Tibial nerve (tissue), 4 donors: ENCODE data around the gene GRIFIN. TPM values are rescaled to one million over a fixed set of nuclear protein-coding genes. Genes with fewer than 3 reads are reported as not detected.

Experiments used
- DNase-seq, 2 donors: peaks; one replicate each; pipeline ENCODE4 v3.0.0-alpha.2; 2019; ENCODE audit warnings: low spot score in 2 of 2
- H3K27ac ChIP-seq, 4 donors: fragments of 200-600 bp; sonication (generic) in 3 of 4; one replicate each; pipeline ENCODE4 v1.5.1; 2017 to 2019; ENCODE audit warnings: mild to moderate bottlenecking in 1 of 4
- H3K27me3 ChIP-seq, 2 donors: fragments of 200-600 bp; sonication (generic) in 1 of 2; one replicate each; pipeline versions ENCODE4 v1.5.1 to v1.6.0; 2017 to 2019
- H3K36me3 ChIP-seq, 3 donors: fragments of 200-600 bp; sonication (generic); one replicate each; pipeline ENCODE4 v1.5.1; 2018 to 2019
- H3K4me1 ChIP-seq, 4 donors: fragments of 200-600 bp; sonication (generic) in 3 of 4; one replicate each; pipeline ENCODE4 v1.5.1; 2017 to 2019
- H3K4me3 ChIP-seq, 4 donors: fragments of 200-600 bp; sonication (generic) in 3 of 4; one replicate each; pipeline ENCODE4 v1.5.1; 2017 to 2019; ENCODE audit warnings: mild to moderate bottlenecking in 1 of 4, moderate library complexity in 1 of 4
- H3K9me3 ChIP-seq, 4 donors: fragments of 200-600 bp; sonication (generic) in 3 of 4; one replicate each; pipeline ENCODE4 v1.5.1; 2017 to 2019
- EP300 ChIP-seq, 2 donors: sonication (generic); formaldehyde crosslinking; IDR thresholded peaks; one replicate each; pipeline ENCODE4 v1.6.1; 2017; ENCODE audit warnings: antibody characterized with exemption in 2 of 2, mild to moderate bottlenecking in 1 of 2
- POLR2A ChIP-seq, 2 donors: fragments of 450-650 bp; IDR thresholded peaks; one replicate each; pipeline ENCODE4 v1.6.1; 2017; ENCODE audit warnings: antibody characterized with exemption in 2 of 2, mild to moderate bottlenecking in 2 of 2, moderate library complexity in 2 of 2
- WGBS, 2 donors: methylation state at CpG; one replicate each; pipeline ENCODE4 v1.1.5; 2018; 5-methylcytosine and 5-hydroxymethylcytosine counted together
- total RNA-seq, 4 donors: library from RNA; depleted of rRNA; stranded (reverse); fragments of >200 nt; gene quantifications; one replicate each; pipeline ENCODE4 v1.1.0, GENCODE V29; 2016
- TF ChIP-seq, protein P1 (sequence below), 5 experiments: fragments of 200-600 bp in 3 of 5; fragments of 450-650 bp in 2 of 5; sonication (generic) in 3 of 5; IDR thresholded peaks; one replicate each; pipeline ENCODE4 v1.5.1; 2016 to 2019; ENCODE audit warnings: antibody characterized with exemption in 5 of 5, mild to moderate bottlenecking in 3 of 5, moderate library complexity in 2 of 5

GRIFIN gene
- total RNA-seq, 4 donors from 2014 or later = not detected

DNA sequence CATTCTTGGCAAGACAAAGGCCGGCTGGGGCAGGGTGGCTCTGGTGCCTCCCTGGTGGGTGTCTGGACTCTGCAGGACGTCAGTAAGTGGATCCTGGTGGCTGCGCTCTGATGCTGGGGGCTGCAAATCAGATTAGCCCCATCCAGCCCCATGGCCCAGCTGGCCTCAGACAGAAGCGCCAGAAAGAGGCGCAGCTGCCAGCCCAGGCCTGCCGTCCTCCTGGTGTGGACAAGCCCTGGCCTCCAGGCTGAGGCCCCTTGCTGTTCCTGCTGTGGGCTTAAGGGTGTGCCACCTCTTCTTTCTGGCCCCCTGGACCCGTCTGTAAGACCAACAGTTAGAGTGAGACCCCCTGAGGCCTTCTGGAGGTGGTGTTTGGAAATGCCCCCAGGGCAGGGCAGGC lies 37.5 kb upstream of the GRIFIN start:
- Histone ChIP-seq H3K9me3 (no peaks in the 10 kb centered on the region), H3K27me3 (no peaks in the 10 kb centered on the region), H3K4me3 (no peak overlapping the region), H3K27ac (no peak overlapping the region), H3K36me3 (no peaks in the 10 kb centered on the region), H3K4me1 (peaks cover 0 to 53% (median 31%) of the 10 kb centered on the region in 4 donors)
- DNase-seq = no peak
- TF ChIP-seq POLR2A (IDR thresholded peaks at IDR 0.05) (no peak), EP300 (IDR thresholded peaks at IDR 0.05) (no peak)
- TF ChIP-seq, protein P1, sequence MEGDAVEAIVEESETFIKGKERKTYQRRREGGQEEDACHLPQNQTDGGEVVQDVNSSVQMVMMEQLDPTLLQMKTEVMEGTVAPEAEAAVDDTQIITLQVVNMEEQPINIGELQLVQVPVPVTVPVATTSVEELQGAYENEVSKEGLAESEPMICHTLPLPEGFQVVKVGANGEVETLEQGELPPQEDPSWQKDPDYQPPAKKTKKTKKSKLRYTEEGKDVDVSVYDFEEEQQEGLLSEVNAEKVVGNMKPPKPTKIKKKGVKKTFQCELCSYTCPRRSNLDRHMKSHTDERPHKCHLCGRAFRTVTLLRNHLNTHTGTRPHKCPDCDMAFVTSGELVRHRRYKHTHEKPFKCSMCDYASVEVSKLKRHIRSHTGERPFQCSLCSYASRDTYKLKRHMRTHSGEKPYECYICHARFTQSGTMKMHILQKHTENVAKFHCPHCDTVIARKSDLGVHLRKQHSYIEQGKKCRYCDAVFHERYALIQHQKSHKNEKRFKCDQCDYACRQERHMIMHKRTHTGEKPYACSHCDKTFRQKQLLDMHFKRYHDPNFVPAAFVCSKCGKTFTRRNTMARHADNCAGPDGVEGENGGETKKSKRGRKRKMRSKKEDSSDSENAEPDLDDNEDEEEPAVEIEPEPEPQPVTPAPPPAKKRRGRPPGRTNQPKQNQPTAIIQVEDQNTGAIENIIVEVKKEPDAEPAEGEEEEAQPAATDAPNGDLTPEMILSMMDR (IDR thresholded peaks at IDR 0.05) = no peak
- WGBS, 2 donors = 55 to 90% methylated on average over 2 to 4 of the region's 7 CpGs

DNA sequence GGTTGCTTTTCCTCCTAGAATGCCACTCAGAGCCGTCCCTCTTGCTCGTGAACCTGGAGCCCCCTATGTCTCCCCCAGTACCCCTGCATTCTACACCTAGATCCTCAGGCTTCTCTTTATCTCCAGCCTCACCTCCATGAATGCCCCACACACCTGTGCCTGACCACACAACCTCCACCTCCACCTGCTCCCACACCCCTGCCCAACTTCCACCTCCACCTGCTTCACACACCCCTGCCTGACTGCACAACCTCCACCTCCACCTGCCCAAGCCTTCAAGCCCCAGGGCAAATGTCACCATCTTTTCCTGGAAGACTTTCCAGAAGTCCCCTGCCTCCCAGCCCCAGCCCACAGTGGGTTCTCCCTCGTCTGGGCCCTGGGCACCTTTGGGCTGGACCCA lies 36.5 kb upstream of the GRIFIN start:
- Histone ChIP-seq H3K4me3 (no peak overlapping the region), H3K9me3 (no peaks in the 10 kb centered on the region), H3K4me1 (peaks cover 0 to 53% (median 29%) of the 10 kb centered on the region in 4 donors), H3K36me3 (no peaks in the 10 kb centered on the region), H3K27me3 (no peaks in the 10 kb centered on the region), H3K27ac (no peak overlapping the region)
- TF ChIP-seq EP300 (IDR thresholded peaks at IDR 0.05) (no peak), POLR2A (IDR thresholded peaks at IDR 0.05) (no peak)
- TF ChIP-seq, protein P1 (IDR thresholded peaks at IDR 0.05) = no peak
- DNase-seq = no peak
- WGBS, 2 donors = 81 to 91% methylated on average over 3 of the region's 3 CpGs

DNA sequence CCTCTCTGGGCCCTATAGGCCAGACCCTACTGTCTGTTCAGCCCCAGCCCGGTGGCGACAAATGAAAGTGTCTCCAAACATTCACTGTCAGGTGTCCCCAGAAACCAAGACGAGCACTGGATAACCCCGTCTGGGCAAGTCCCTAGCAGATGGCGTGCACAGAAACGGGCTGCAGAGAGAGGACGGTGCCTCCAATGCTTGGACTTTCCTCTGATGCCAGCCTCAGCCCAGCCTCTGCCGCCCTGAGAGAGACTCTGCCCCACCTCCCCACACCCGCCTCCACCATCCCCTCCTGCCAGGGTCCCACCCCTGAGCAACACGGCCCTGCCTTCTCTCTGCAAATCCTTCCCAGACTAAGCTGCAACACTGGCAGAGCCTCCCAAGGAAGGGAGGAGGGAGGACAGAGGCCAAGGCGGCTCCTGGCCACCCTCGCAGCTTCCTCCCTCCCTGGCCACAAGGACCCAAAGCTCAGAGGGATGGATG lies 36.0 kb upstream of the GRIFIN start:
- WGBS, 2 donors = 24 to 56% methylated on average over 4 to 12 of the region's 12 CpGs
- no peak for DNase-seq
- no peaks in the 10 kb centered on the region for H3K27me3 ChIP-seq
- H3K36me3 ChIP-seq = no peaks in the 10 kb centered on the region
- peaks cover 0 to 49% (median 29%) of the 10 kb centered on the region in 4 donors for H3K4me1 ChIP-seq
- TF ChIP-seq POLR2A (IDR thresholded peaks at IDR 0.05) (no peak), EP300 (IDR thresholded peaks at IDR 0.05) (no peak)
- TF ChIP-seq, protein P1 (IDR thresholded peaks at IDR 0.05) = no peak
- no peak overlapping the region for H3K4me3 ChIP-seq
- no peaks in the 10 kb centered on the region for H3K9me3 ChIP-seq
- H3K27ac ChIP-seq = peak overlapping the region in 1 of 4 donors; percentile 85

DNA sequence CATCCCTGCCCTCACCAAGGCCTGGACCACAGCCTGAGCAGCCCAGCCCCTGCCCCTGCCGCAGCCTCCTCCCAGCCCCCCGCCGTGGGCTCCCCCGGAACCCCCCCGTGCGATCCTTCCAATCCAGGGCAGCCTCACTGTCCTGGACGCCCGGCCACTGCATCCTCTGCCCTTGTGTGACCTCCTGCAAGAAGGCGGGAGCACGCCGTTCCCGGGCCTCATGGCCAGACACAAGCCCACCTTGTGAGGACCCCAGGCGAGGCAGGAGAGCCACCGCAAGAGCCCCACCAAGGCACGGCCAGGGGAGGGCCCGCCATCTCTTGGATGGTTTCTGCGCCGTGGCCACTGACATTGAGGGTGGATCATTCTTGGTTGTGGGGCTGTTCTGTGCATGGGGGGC lies 35.6 kb upstream of the GRIFIN start:
- no peaks in the 10 kb centered on the region for H3K9me3 ChIP-seq
- no peak for DNase-seq
- peak overlapping the region in 2 of 4 donors; percentile 22 to 85 for H3K27ac ChIP-seq
- peak overlapping the region in 1 of 4 donors; percentile 27 for H3K4me3 ChIP-seq
- WGBS, 2 donors = 59% methylated on average over 15 of the region's 18 CpGs; no CpG with 5 or more reads in 1 of the 2 donors
- H3K4me1 ChIP-seq = peaks cover 0 to 46% (median 29%) of the 10 kb centered on the region in 4 donors
- H3K27me3 ChIP-seq = no peaks in the 10 kb centered on the region
- H3K36me3 ChIP-seq = no peaks in the 10 kb centered on the region
- TF ChIP-seq POLR2A (IDR thresholded peaks at IDR 0.05) (no peak), EP300 (IDR thresholded peaks at IDR 0.05) (no peak)
- TF ChIP-seq, protein P1 (IDR thresholded peaks at IDR 0.05) = no peak

DNA sequence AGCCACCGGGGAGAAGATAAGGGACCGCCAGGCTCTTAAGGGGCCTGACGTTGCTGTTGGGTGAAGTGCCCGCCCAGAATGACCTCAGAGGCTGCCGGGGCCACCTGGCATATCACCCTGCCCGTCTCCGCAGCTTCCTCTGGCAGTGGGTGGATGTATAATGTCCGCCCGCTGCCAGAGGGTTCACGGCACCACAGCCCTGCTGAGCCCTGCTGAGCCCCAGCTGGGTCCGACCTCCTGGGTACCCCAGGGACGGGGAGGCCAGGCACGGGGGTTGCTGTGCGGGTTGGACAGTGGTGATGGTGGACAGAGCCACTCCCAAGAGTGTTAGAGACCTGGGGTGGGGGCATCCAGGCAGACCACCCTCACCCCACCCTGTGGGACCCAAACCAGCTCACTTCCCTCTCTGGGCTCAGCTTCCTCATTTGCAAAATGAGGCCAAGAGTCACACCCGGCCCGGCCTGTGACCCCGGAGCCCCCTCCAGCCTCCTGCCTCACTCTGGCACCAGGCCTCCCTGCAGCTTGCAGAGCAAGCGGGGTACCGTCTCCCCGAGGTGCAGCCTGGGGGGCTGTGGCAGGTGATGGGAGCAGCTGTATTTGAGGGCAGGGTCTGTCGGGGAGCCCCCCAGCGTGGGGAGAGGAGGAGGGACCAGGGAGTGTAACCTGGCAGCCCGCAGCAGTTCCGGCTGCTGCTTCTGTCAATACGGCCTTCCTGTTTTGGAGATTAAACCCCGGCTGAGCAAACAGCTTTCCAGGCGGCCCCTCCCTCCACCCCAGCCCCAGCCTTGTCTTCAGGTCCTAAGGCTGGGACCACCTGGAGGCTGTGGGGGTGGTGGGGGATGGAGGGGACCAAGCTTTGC lies 34.9 kb upstream of the GRIFIN start:
- TF ChIP-seq EP300 (IDR thresholded peaks at IDR 0.05) (no peak), POLR2A (IDR thresholded peaks at IDR 0.05) (no peak)
- TF ChIP-seq, protein P1 (IDR thresholded peaks at IDR 0.05) = no peak
- no peak for DNase-seq
- H3K4me1 ChIP-seq = peaks cover 0 to 46% (median 29%) of the 10 kb centered on the region in 4 donors

More for the DNA sequence above, 34.9 kb upstream of the GRIFIN start:
- Histone ChIP-seq H3K27ac (peak overlapping the region in 2 of 4 donors; percentile 22 to 85), H3K4me3 (peak overlapping the region in 1 of 4 donors; percentile 27), H3K36me3 (no peaks in the 10 kb centered on the region), H3K27me3 (no peaks in the 10 kb centered on the region), H3K9me3 (no peaks in the 10 kb centered on the region)
- WGBS, 2 donors = 48 to 49% methylated on average over 20 to 23 of the region's 27 CpGs
